Muscle layer of colon (tissue), 2 donors: ENCODE data around the gene WWOX.
"Not testable (repeated sequence)": the region's sequence is repeated elsewhere in the genome, so short reads cannot be mapped to it uniquely, and the experiment has no call there.

Source experiments
- H3K27ac ChIP-seq: one replicate; pipeline ENCODE4 v1.7.0; 2013; ENCODE audit warnings: low read depth, mild to moderate bottlenecking, low read length, moderate library complexity
- H3K27me3 ChIP-seq, 2 donors: one replicate each; pipeline ENCODE4 v1.7.0; 2013; ENCODE audit warnings: low read length in 2 of 2, mild to moderate bottlenecking in 2 of 2; ENCODE audit not compliant: insufficient read depth in 2 of 2, control insufficient read depth in 1 of 2
- H3K36me3 ChIP-seq: one replicate; pipeline ENCODE4 v1.7.0; 2013; ENCODE audit warnings: mild to moderate bottlenecking, low read length; ENCODE audit not compliant: insufficient read depth
- H3K4me1 ChIP-seq: one replicate; pipeline ENCODE4 v1.7.0; 2013; ENCODE audit warnings: mild to moderate bottlenecking, low read length; ENCODE audit not compliant: insufficient read depth
- H3K4me3 ChIP-seq, 2 donors: one replicate each; pipeline ENCODE4 v1.7.0; 2013; ENCODE audit warnings: low read length in 2 of 2, low read depth in 1 of 2, mild to moderate bottlenecking in 1 of 2, moderate library complexity in 1 of 2
- H3K9ac ChIP-seq: one replicate; pipeline ENCODE4 v1.7.0; 2013; ENCODE audit warnings: low read length
- H3K9me3 ChIP-seq: one replicate; pipeline ENCODE4 v1.7.0; 2013; ENCODE audit warnings: mild to moderate bottlenecking, low read length
- donor health status: abdominal sarcoma.
- donor health status: Adenocarcinoma of cecum.

Gene WWOX

GRCh38 chr16:78099271-78100111 is at the start of gene WWOX:
Gene WWOX (plus strand): TSS chr16:78099654.
- peak within 1 kb of the TSS; percentile 91 to 96 for H3K4me3 ChIP-seq
- no peaks in the 10 kb centered on the region for H3K9me3 ChIP-seq
- no peak within 1 kb of the TSS for H3K9ac ChIP-seq
- H3K27ac ChIP-seq: peak within 1 kb of the TSS; percentile 84
- no peaks in the 10 kb centered on the region for H3K36me3 ChIP-seq
- peaks cover 6% of the 10 kb centered on the region for H3K4me1 ChIP-seq
- no peaks in the 10 kb centered on the region for H3K27me3 ChIP-seq

DNA sequence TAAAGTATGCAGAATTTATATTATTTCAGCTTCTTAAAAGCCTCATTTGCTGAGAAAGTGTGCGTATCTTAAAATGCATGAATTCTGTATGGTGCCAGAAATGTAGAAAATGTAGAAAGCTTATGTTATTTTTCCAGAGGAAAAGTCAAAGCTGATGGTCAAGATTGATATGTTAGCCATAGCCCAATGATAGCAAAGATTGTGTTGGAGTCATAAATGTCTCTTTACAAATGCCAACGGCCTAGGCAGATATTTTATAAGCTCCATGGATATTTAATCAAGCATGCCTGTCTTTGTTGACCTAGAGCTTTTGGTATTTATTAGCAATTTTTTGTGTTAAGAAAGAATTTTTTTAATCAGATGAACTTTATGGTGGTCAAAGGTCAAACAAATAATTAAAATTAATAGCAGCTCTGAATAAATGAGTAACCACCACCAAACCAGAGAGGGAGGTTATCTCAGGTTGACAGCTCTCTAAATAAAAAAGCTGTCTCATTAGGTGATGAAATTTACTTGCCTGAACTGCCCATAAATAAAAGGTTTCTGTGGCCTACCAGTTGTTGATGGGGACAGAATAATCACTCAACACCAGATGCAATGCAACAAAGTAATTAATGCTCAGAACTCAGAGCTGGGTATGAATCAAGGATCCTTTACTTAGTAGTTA is 48.6 kb upstream of the WWOX start:
- H3K36me3 ChIP-seq: no peaks in the 10 kb centered on the region
- no peaks in the 10 kb centered on the region for H3K4me1 ChIP-seq
- no peak overlapping the region for H3K4me3 ChIP-seq
- no peaks in the 10 kb centered on the region for H3K27me3 ChIP-seq
- no peak overlapping the region for H3K27ac ChIP-seq
- no peaks in the 10 kb centered on the region for H3K9me3 ChIP-seq
- H3K9ac ChIP-seq: no peak overlapping the region

DNA sequence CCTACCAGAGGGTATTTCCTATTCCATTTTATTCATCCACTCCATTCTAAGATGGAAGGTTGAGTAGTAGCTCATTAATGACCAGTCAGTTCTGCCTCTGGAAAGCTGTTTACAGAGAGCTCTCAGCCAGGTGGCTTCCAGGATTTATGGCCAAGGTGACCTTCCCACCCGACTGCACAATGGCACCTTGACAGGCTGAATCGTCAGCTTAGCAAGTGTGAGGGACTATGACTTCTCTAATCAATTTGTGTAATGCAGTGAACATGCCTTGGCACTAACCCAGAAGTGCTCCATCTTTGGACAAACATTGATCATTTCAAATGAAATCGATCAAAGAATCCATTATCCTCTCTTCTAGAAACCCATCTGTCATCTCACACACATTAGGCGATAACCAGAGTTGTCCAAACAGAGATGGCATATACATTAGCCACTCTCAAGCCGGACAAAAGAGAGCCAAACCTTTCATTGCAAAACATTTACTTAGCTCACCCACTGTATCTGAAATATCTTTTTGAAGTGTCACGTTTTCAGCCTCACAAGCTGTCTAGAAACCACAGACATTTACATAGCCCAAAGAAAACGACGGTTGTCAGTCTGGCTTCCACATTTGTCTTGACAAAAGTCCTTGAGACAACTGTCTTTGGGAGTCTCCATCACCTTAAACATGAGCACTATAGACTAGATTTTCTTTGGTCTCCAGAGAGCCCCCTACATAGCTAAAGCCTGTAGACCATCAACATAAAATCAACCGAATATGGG is 41.5 kb upstream of the WWOX start:
- Histone ChIP-seq H3K4me1 (no peaks in the 10 kb centered on the region), H3K4me3 (no peak overlapping the region), H3K36me3 (no peaks in the 10 kb centered on the region), H3K9ac (no peak overlapping the region), H3K27me3 (no peaks in the 10 kb centered on the region), H3K27ac (no peak overlapping the region), H3K9me3 (no peaks in the 10 kb centered on the region)

- H3K27ac ChIP-seq, H3K36me3 ChIP-seq, H3K4me3 ChIP-seq, H3K9me3 ChIP-seq, H3K9ac ChIP-seq, H3K27me3 ChIP-seq, H3K4me1 ChIP-seq: not testable (repeated sequence)
These were observed 39.6 kb upstream of the WWOX start for GRCh38 chr16:78059806-78060205.

- Histone ChIP-seq H3K36me3 (no peaks in the 10 kb centered on the region), H3K4me1 (no peaks in the 10 kb centered on the region), H3K9ac (no peak overlapping the region), H3K9me3 (no peaks in the 10 kb centered on the region), H3K4me3 (no peak overlapping the region), H3K27me3 (no peaks in the 10 kb centered on the region), H3K27ac (no peak overlapping the region)
These were observed 39.2 kb upstream of the WWOX start for GRCh38 chr16:78060295-78060694.

GRCh38 chr16:78060809-78061208 is 38.6 kb upstream of the WWOX start:
- Histone ChIP-seq H3K9me3 (no peaks in the 10 kb centered on the region), H3K4me3 (no peak overlapping the region), H3K27ac (no peak overlapping the region), H3K36me3 (no peaks in the 10 kb centered on the region), H3K4me1 (no peaks in the 10 kb centered on the region), H3K27me3 (no peaks in the 10 kb centered on the region), H3K9ac (no peak overlapping the region)

DNA sequence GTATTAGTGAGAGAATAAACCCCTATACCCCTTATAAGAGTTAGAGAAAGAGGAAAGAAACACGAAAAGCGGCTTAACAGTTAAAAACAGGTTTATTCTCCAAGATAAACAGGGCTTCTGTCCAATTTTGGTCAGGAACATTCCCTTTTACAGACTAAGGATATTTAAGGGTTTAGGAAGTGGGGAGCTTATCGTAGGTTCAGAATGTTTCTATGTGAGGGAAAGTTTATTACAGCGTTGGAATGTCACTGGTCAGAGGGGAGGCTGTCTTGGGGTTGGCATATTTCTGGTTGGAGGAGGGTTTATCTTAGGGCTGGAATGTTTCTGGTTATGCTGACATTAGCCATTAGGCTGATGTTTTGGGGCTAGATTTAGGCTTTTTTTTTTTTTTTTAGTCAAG is 34.1 kb upstream of the WWOX start:
- Histone ChIP-seq H3K36me3 (no peaks in the 10 kb centered on the region), H3K9ac (no peak overlapping the region), H3K27me3 (no peaks in the 10 kb centered on the region), H3K27ac (no peak overlapping the region), H3K4me1 (no peaks in the 10 kb centered on the region), H3K4me3 (no peak overlapping the region), H3K9me3 (no peaks in the 10 kb centered on the region)

DNA sequence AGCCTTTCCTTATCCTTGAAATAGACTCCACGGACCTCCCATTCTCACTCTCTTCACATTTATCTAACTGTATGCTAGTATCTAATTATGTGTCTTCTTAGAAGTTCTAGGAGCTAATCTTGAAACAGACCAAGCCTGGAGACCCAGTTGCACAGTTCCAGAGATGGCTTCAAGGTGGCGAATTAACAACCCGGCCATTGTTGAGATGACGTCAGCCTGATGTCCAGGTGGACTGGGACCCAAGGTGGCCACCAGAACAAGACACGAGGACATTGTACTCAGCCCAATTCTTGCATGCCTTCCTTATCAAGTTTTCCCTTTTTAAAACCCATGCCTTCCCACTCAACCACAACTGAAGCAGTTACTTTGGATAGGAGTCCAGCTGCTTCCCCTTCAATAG is 29.5 kb upstream of the WWOX start:
- no peak overlapping the region for H3K27ac ChIP-seq

GRCh38 chr16:78072275-78072674 is 27.2 kb upstream of the WWOX start:
- H3K4me1 ChIP-seq: no peaks in the 10 kb centered on the region
- no peak overlapping the region for H3K9ac ChIP-seq
- no peak overlapping the region for H3K27ac ChIP-seq
- H3K9me3 ChIP-seq: no peaks in the 10 kb centered on the region
- no peaks in the 10 kb centered on the region for H3K27me3 ChIP-seq
- no peak overlapping the region for H3K4me3 ChIP-seq
- H3K36me3 ChIP-seq: no peaks in the 10 kb centered on the region

More for the DNA sequence above, 29.5 kb upstream of the WWOX start:
- Histone ChIP-seq H3K4me3 (no peak overlapping the region), H3K9me3 (no peaks in the 10 kb centered on the region), H3K4me1 (no peaks in the 10 kb centered on the region), H3K36me3 (no peaks in the 10 kb centered on the region), H3K27me3 (no peaks in the 10 kb centered on the region), H3K9ac (no peak overlapping the region)

- H3K9me3 ChIP-seq: no peaks in the 10 kb centered on the region
- H3K9ac ChIP-seq: no peak overlapping the region
- no peaks in the 10 kb centered on the region for H3K36me3 ChIP-seq
- no peaks in the 10 kb centered on the region for H3K4me1 ChIP-seq
- H3K27me3 ChIP-seq: no peaks in the 10 kb centered on the region
- no peak overlapping the region for H3K27ac ChIP-seq
- H3K4me3 ChIP-seq: no peak overlapping the region
These were observed 23.7 kb upstream of the WWOX start for GRCh38 chr16:78075800-78076199.

- H3K4me1 ChIP-seq: no peaks in the 10 kb centered on the region
- H3K9ac ChIP-seq: no peak overlapping the region
- no peaks in the 10 kb centered on the region for H3K27me3 ChIP-seq
- H3K9me3 ChIP-seq: no peaks in the 10 kb centered on the region
- no peak overlapping the region for H3K4me3 ChIP-seq
- no peaks in the 10 kb centered on the region for H3K36me3 ChIP-seq
- no peak overlapping the region for H3K27ac ChIP-seq
These were observed 18.1 kb upstream of the WWOX start for GRCh38 chr16:78081341-78081740.
